Ovary (tissue), 9 donors: ENCODE data around the gene DEPDC1B. TPM values are rescaled to one million over a fixed set of nuclear protein-coding genes. Genes with fewer than 3 reads are reported as not detected.

ENCODE experiments used
- DNase-seq, 5 donors: peaks; one replicate each; pipeline ENCODE4 v3.0.0-alpha.2; 2019 to 2020
- H3K27ac ChIP-seq, 2 donors: fragments of 200-600 bp; one replicate each; pipeline versions ENCODE4 v1.5.1 to v1.8.0; 2019 to 2022
- H3K27me3 ChIP-seq: fragments of 200-600 bp; one replicate; pipeline ENCODE4 v1.8.0; 2022
- H3K36me3 ChIP-seq: fragments of 200-600 bp; sonication (generic); one replicate; pipeline ENCODE4 v1.5.1; 2019
- H3K4me1 ChIP-seq: one replicate; pipeline ENCODE4 v1.8.1; 2013; ENCODE audit warnings: mild to moderate bottlenecking, moderate library complexity; ENCODE audit not compliant: insufficient read depth
- H3K4me3 ChIP-seq: fragments of 200-600 bp; sonication (generic); one replicate; pipeline ENCODE4 v1.5.1; 2017
- H3K9me3 ChIP-seq, 2 donors: fragments of 200-600 bp in 1 of 2; sonication (generic) in 1 of 2; one replicate each; pipeline versions ENCODE4 v1.5.1 to v1.8.1; 2013 to 2019; ENCODE audit warnings: mild to moderate bottlenecking in 1 of 2, moderate library complexity in 1 of 2
- CTCF ChIP-seq, 3 donors: fragments of 450-650 bp in 2 of 3; fragments of 200-600 bp in 1 of 3; IDR thresholded peaks; one replicate each; pipeline versions ENCODE4 v1.5.1 to v1.8.0; 2016 to 2022; ENCODE audit warnings: antibody characterized with exemption in 3 of 3, mild to moderate bottlenecking in 1 of 3
- EP300 ChIP-seq: sonication (generic); formaldehyde crosslinking; IDR thresholded peaks from one replicate; pipeline ENCODE4 v1.6.1; 2017; ENCODE audit warnings: antibody characterized with exemption
- POLR2A ChIP-seq: fragments of 450-650 bp; IDR thresholded peaks from one replicate; pipeline ENCODE4 v1.6.1; 2017; ENCODE audit warnings: antibody characterized with exemption, mild to moderate bottlenecking, moderate library complexity
- WGBS, 3 donors: extraction: QIAGEN DNeasy Blood & Tissue Kit in 1 of 3; methylation state at CpG; one replicate each; pipeline versions ENCODE4 v1.1.5 to v1.1.7; 2013 to 2017; 5-methylcytosine and 5-hydroxymethylcytosine counted together
- intact Hi-C, 4 donors: fragments of 100-400 bp; cut with DNase I; formaldehyde crosslinking; loops; one replicate each; pipeline versions ENCODE4 v1.11.0 to v1.15.1; 2022 to 2023
- polyA plus RNA-seq, 2 donors: library from polyadenylated mRNA; stranded (reverse); fragments of 200-250 nt in 1 of 2; fragments of 350-450 nt in 1 of 2; fragmentation: Illumina TruSeq in 1 of 2; extraction: RNeasy Lipid Tissue Mini Kit (QIAGEN cat#74804) in 1 of 2; gene quantifications; one replicate each; pipeline ENCODE4 v1.2.3, GENCODE V29; 2013 to 2014
- total RNA-seq, 7 donors: library from RNA; depleted of rRNA in 2 of 7; stranded (reverse); fragments of >200 nt in 2 of 7; fragmentation: NEBNext Ultra II Directional in 3 of 7; extraction: Animal tissue kit (Norgen Biotek cat#: 25700) in 3 of 7; gene quantifications; one replicate each; pipeline versions ENCODE4 v1.1.0 to v1.2.4, GENCODE V29; 2016 to 2023
- donor health status: DM: no; HTN: no; CAD: no; lungs with moderate emphysema.
- donor health status: DM: no; HTN: no; CAD: no.
- donor health status: Bipolar disorder and iron deficiency.
- donor health status: DM: yes; HTN: yes; CAD: no.
- donor health status: DM: no; HTN: no; CAD: no.
- donor health status: DM: yes; HTN: yes; CAD: no.

DEPDC1B gene
- total and polyA plus RNA-seq, 9 donors = 0.36 to 1.2 (median 0.65) TPM; not detected in 3

- no peak for DNase-seq
- Histone ChIP-seq H3K4me1 (no peaks in the 10 kb centered on the region), H3K27me3 (no peaks in the 10 kb centered on the region), H3K4me3 (no peak overlapping the region), H3K27ac (no peak overlapping the region), H3K9me3 (no peaks in the 10 kb centered on the region), H3K36me3 (no peaks in the 10 kb centered on the region)
- WGBS, 3 donors = 90 to 97% (median 94%) methylated on average over 2 of the region's 2 CpGs
- TF ChIP-seq EP300 = no peak
- no peak for TF ChIP-seq CTCF (IDR thresholded peaks at IDR 0.05)
- TF ChIP-seq POLR2A = no peak
- intact Hi-C loops = no loop called here
Observed at GRCh38 chr5:60584304-60584703, 115.7 kb downstream of the DEPDC1B start.

GRCh38 chr5:60583616-60584015 is 116.3 kb downstream of the DEPDC1B start:
- H3K27ac ChIP-seq = no peak overlapping the region
- no peak overlapping the region for H3K4me3 ChIP-seq
- intact Hi-C loops = no loop called here
- no peaks in the 10 kb centered on the region for H3K4me1 ChIP-seq
- no peak for TF ChIP-seq POLR2A
- no peak for TF ChIP-seq CTCF (IDR thresholded peaks at IDR 0.05)
- TF ChIP-seq EP300 = no peak
- H3K9me3 ChIP-seq = no peaks in the 10 kb centered on the region
- H3K36me3 ChIP-seq = no peaks in the 10 kb centered on the region
- H3K27me3 ChIP-seq = no peaks in the 10 kb centered on the region
- DNase-seq = no peak

GRCh38 chr5:60578315-60578714 is 121.7 kb downstream of the DEPDC1B start:
- intact Hi-C loops = no loop called here
- 88 to 96% (median 92%) methylated on average over 3 of the region's 3 CpGs for WGBS, 3 donors
- H3K4me3 ChIP-seq = no peak overlapping the region
- no peak overlapping the region for H3K27ac ChIP-seq
- no peaks in the 10 kb centered on the region for H3K9me3 ChIP-seq
- no peak for TF ChIP-seq EP300
- TF ChIP-seq CTCF (IDR thresholded peaks at IDR 0.05) = no peak
- TF ChIP-seq POLR2A = no peak
- DNase-seq = no peak
- H3K27me3 ChIP-seq = no peaks in the 10 kb centered on the region
- no peaks in the 10 kb centered on the region for H3K36me3 ChIP-seq
- no peaks in the 10 kb centered on the region for H3K4me1 ChIP-seq

- no peak for DNase-seq
- 44 to 68% (median 56%) methylated on average over 1 of the region's 1 CpG for WGBS, 3 donors
- intact Hi-C loops = no loop called here
- no peaks in the 10 kb centered on the region for H3K27me3 ChIP-seq
- no peaks in the 10 kb centered on the region for H3K9me3 ChIP-seq
- H3K36me3 ChIP-seq = no peaks in the 10 kb centered on the region
- no peak overlapping the region for H3K4me3 ChIP-seq
- TF ChIP-seq CTCF (IDR thresholded peaks at IDR 0.05) (no peak), EP300 (no peak), POLR2A (no peak)
- H3K27ac ChIP-seq = no peak overlapping the region
- no peaks in the 10 kb centered on the region for H3K4me1 ChIP-seq
Observed at GRCh38 chr5:60577116-60577515, 122.8 kb downstream of the DEPDC1B start.

- Histone ChIP-seq H3K9me3 (no peaks in the 10 kb centered on the region), H3K27ac (no peak overlapping the region), H3K36me3 (no peaks in the 10 kb centered on the region), H3K27me3 (no peaks in the 10 kb centered on the region), H3K4me3 (no peak overlapping the region), H3K4me1 (no peaks in the 10 kb centered on the region)
- DNase-seq = no peak
- no peak for TF ChIP-seq POLR2A
- TF ChIP-seq CTCF (IDR thresholded peaks at IDR 0.05) = no peak
- TF ChIP-seq EP300 = no peak
- WGBS, 3 donors = 91 to 100% (median 96%) methylated on average over 2 of the region's 2 CpGs
- intact Hi-C loops = no loop called here
Observed at GRCh38 chr5:60576425-60576824, 123.5 kb downstream of the DEPDC1B start.
